ENCODE measurements around the gene NRARP.

GRCh38 chr9:137325124-137325523 lies 23.1 kb upstream of the NRARP start:
- TF ChIP-seq, protein P1, sequence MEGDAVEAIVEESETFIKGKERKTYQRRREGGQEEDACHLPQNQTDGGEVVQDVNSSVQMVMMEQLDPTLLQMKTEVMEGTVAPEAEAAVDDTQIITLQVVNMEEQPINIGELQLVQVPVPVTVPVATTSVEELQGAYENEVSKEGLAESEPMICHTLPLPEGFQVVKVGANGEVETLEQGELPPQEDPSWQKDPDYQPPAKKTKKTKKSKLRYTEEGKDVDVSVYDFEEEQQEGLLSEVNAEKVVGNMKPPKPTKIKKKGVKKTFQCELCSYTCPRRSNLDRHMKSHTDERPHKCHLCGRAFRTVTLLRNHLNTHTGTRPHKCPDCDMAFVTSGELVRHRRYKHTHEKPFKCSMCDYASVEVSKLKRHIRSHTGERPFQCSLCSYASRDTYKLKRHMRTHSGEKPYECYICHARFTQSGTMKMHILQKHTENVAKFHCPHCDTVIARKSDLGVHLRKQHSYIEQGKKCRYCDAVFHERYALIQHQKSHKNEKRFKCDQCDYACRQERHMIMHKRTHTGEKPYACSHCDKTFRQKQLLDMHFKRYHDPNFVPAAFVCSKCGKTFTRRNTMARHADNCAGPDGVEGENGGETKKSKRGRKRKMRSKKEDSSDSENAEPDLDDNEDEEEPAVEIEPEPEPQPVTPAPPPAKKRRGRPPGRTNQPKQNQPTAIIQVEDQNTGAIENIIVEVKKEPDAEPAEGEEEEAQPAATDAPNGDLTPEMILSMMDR (conservative IDR thresholded peaks at IDR 0.05; ENCODE audit: low read depth, low read length) = no peak
- TF ChIP-seq EZH2 (IDR thresholded peaks at IDR 0.05; ENCODE audit: borderline replicate concordance, low read depth, low read length, poor library complexity, severe bottlenecking) = no peak
